IMR-90 (cell line): ENCODE data around the gene INSR.

ENCODE experiments used
- BHLHE40 ChIP-seq: fragments of 150-350 bp; IDR thresholded peaks from 2 replicates; pipeline ENCODE4 v1.6.1; 2016; ENCODE audit warnings: mild to moderate bottlenecking, low read depth, low read length
- CEBPB ChIP-seq: IDR thresholded peaks from 2 replicates; pipeline ENCODE4 v1.6.1; 2012; ENCODE audit warnings: low read depth, low read length, improper control_type of control experiment
- POLR2A ChIP-seq: IDR thresholded peaks from 2 replicates; pipeline ENCODE4 v1.6.1; 2012; ENCODE audit warnings: mild to moderate bottlenecking, low read depth, low read length
- TF ChIP-seq, protein P1 (sequence below): conservative IDR thresholded peaks from 2 replicates; pipeline ENCODE4 v1.5.1; 2012; ENCODE audit warnings: mild to moderate bottlenecking, low read depth, low read length, improper control_type of control experiment
- TF ChIP-seq, protein P2 (sequence below): fragments of 150-350 bp; IDR thresholded peaks from 2 replicates; pipeline ENCODE4 v1.6.1; 2017; ENCODE audit warnings: mild to moderate bottlenecking, antibody characterized with exemption, low read length, low read depth

DNA sequence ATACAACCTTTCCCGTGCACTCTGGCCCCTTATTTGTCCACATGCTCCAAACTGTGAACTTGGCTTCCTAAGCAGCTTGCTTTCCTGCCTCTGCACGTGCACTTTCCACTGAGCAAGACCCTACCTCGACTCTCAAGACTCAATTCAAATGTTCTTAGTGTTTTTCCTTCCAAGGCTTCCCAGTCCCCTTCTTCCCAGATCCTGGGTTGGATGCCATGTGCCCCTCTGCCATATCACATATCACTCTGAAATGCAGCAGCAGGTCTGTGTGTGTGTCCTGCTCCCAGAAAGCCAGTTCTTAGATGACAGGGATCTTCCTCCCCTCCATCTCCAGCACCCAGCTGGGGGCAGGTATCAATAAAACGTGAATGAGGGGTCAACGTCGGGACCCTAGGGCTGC lies 221.7 kb downstream of the INSR start:
- TF ChIP-seq, protein P1, sequence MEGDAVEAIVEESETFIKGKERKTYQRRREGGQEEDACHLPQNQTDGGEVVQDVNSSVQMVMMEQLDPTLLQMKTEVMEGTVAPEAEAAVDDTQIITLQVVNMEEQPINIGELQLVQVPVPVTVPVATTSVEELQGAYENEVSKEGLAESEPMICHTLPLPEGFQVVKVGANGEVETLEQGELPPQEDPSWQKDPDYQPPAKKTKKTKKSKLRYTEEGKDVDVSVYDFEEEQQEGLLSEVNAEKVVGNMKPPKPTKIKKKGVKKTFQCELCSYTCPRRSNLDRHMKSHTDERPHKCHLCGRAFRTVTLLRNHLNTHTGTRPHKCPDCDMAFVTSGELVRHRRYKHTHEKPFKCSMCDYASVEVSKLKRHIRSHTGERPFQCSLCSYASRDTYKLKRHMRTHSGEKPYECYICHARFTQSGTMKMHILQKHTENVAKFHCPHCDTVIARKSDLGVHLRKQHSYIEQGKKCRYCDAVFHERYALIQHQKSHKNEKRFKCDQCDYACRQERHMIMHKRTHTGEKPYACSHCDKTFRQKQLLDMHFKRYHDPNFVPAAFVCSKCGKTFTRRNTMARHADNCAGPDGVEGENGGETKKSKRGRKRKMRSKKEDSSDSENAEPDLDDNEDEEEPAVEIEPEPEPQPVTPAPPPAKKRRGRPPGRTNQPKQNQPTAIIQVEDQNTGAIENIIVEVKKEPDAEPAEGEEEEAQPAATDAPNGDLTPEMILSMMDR, result no peak
- TF ChIP-seq POLR2A (no peak), BHLHE40 (no peak), CEBPB (no peak)
- TF ChIP-seq, protein P2, sequence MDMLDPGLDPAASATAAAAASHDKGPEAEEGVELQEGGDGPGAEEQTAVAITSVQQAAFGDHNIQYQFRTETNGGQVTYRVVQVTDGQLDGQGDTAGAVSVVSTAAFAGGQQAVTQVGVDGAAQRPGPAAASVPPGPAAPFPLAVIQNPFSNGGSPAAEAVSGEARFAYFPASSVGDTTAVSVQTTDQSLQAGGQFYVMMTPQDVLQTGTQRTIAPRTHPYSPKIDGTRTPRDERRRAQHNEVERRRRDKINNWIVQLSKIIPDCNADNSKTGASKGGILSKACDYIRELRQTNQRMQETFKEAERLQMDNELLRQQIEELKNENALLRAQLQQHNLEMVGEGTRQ, result no peak
